Panc1 (cell line): ENCODE data around the gene LRRC34.

ENCODE experiments used
- POLR2AphosphoS5 ChIP-seq: IDR thresholded peaks from 2 replicates; pipeline ENCODE4 v1.6.1; 2012; ENCODE audit warnings: mild to moderate bottlenecking, low read depth, low read length, moderate library complexity
- TCF7L2 ChIP-seq: IDR thresholded peaks from 2 replicates; pipeline ENCODE4 v1.6.1; 2011; ENCODE audit warnings: mild to moderate bottlenecking, low read depth, low read length, inconsistent platforms
- TF ChIP-seq, protein P1 (sequence below): fragments of 450-650 bp; IDR thresholded peaks from 2 replicates; pipeline ENCODE4 v1.5.1; 2017; ENCODE audit warnings: mild to moderate bottlenecking

DNA sequence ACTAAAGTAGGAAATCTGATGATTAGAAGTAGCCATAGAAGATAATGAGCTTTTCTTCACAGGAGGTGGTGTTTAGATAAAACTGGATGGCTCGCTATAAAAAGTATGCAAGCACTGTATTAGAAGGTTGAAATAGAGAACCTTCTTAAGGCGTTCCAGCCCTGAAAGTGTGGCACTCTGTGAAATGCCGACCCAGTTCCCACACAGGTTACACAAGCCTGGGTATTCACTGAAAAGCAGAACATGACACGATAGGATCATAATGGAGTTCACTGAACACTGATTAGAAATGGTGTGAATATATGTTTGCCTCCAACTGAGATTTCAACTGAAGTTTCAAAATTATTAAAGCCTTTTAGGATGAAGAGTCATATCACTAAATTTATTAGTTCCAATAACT lies 15.0 kb upstream of the LRRC34 start:
- TF ChIP-seq POLR2AphosphoS5: no peak
- TF ChIP-seq, protein P1, sequence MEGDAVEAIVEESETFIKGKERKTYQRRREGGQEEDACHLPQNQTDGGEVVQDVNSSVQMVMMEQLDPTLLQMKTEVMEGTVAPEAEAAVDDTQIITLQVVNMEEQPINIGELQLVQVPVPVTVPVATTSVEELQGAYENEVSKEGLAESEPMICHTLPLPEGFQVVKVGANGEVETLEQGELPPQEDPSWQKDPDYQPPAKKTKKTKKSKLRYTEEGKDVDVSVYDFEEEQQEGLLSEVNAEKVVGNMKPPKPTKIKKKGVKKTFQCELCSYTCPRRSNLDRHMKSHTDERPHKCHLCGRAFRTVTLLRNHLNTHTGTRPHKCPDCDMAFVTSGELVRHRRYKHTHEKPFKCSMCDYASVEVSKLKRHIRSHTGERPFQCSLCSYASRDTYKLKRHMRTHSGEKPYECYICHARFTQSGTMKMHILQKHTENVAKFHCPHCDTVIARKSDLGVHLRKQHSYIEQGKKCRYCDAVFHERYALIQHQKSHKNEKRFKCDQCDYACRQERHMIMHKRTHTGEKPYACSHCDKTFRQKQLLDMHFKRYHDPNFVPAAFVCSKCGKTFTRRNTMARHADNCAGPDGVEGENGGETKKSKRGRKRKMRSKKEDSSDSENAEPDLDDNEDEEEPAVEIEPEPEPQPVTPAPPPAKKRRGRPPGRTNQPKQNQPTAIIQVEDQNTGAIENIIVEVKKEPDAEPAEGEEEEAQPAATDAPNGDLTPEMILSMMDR: no peak
- no peak for TF ChIP-seq TCF7L2
